Tibial artery (tissue), 4 donors: ENCODE data around the gene ABHD12B.
"Not testable (repeated sequence)": the region's sequence is repeated elsewhere in the genome, so short reads cannot be mapped to it uniquely, and the experiment has no call there.

Source experiments
- DNase-seq, 2 donors: peaks; one replicate each; pipeline ENCODE4 v3.0.0-alpha.2; 2019
- H3K27ac ChIP-seq, 2 donors: fragments of 200-600 bp; sonication (generic) in 1 of 2; 1 replicate in 1 of 2; 2 replicates in 1 of 2; pipeline ENCODE4 v1.5.1; 2018 to 2019; ENCODE audit warnings: mild to moderate bottlenecking in 1 of 2
- H3K27me3 ChIP-seq, 2 donors: fragments of 200-600 bp; sonication (generic) in 1 of 2; one replicate each; pipeline versions ENCODE4 v1.5.1 to v1.6.0; 2016 to 2019
- H3K36me3 ChIP-seq, 3 donors: fragments of 200-600 bp; sonication (generic) in 2 of 3; one replicate each; pipeline ENCODE4 v1.5.1; 2016 to 2019; ENCODE audit warnings: mild to moderate bottlenecking in 2 of 3
- H3K4me1 ChIP-seq, 4 donors: fragments of 200-600 bp; sonication (generic) in 2 of 4; 1 replicate in 3 of 4; 2 replicates in 1 of 4; pipeline ENCODE4 v1.5.1; 2016 to 2019
- H3K4me3 ChIP-seq, 2 donors: fragments of 200-600 bp; sonication (generic) in 1 of 2; 1 replicate in 1 of 2; 2 replicates in 1 of 2; pipeline ENCODE4 v1.5.1; 2018 to 2019; ENCODE audit warnings: mild to moderate bottlenecking in 2 of 2
- H3K9me3 ChIP-seq, 3 donors: fragments of 200-600 bp; sonication (generic) in 1 of 3; one replicate each; pipeline ENCODE4 v1.5.1; 2016 to 2019
- intact Hi-C: fragments of 100-400 bp; cut with DNase I; formaldehyde crosslinking; loops from one replicate; pipeline ENCODE4 v1.15.0; 2023; ENCODE audit warnings: low total_unique reads
- TF ChIP-seq, protein P1 (sequence below), 2 experiments: fragments of 200-600 bp in 1 of 2; fragments of 450-650 bp in 1 of 2; IDR thresholded peaks; one replicate each; pipeline ENCODE4 v1.5.1; 2017 to 2019; ENCODE audit warnings: antibody characterized with exemption in 2 of 2, mild to moderate bottlenecking in 1 of 2, moderate library complexity in 1 of 2

ABHD12B gene

DNA sequence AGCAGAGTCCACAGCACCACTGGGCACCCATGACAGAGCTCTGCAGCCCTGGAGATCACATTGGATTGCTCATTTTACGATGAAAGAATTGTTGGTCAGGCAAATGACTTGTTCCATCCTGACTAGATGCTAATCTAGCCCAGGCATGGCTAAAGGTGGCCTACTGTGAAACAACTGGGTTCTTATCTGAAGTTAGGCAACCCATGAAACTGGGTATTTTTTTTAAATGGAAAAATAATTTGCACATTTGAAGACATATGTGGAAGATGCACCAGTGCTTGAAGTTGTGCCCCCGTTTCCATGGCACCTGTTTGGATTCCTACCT lies 64.1 kb downstream of the ABHD12B start:
- intact Hi-C loops: no loop called here
- Histone ChIP-seq H3K9me3 (no peaks in the 10 kb centered on the region), H3K4me1 (no peaks in the 10 kb centered on the region), H3K4me3 (no peak overlapping the region), H3K36me3 (peaks cover 11 to 46% (median 30%) of the 10 kb centered on the region in 3 donors), H3K27ac (no peak overlapping the region), H3K27me3 (no peaks in the 10 kb centered on the region)
- no peak for DNase-seq
- TF ChIP-seq, protein P1, sequence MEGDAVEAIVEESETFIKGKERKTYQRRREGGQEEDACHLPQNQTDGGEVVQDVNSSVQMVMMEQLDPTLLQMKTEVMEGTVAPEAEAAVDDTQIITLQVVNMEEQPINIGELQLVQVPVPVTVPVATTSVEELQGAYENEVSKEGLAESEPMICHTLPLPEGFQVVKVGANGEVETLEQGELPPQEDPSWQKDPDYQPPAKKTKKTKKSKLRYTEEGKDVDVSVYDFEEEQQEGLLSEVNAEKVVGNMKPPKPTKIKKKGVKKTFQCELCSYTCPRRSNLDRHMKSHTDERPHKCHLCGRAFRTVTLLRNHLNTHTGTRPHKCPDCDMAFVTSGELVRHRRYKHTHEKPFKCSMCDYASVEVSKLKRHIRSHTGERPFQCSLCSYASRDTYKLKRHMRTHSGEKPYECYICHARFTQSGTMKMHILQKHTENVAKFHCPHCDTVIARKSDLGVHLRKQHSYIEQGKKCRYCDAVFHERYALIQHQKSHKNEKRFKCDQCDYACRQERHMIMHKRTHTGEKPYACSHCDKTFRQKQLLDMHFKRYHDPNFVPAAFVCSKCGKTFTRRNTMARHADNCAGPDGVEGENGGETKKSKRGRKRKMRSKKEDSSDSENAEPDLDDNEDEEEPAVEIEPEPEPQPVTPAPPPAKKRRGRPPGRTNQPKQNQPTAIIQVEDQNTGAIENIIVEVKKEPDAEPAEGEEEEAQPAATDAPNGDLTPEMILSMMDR (IDR thresholded peaks at IDR 0.05): no peak

DNA sequence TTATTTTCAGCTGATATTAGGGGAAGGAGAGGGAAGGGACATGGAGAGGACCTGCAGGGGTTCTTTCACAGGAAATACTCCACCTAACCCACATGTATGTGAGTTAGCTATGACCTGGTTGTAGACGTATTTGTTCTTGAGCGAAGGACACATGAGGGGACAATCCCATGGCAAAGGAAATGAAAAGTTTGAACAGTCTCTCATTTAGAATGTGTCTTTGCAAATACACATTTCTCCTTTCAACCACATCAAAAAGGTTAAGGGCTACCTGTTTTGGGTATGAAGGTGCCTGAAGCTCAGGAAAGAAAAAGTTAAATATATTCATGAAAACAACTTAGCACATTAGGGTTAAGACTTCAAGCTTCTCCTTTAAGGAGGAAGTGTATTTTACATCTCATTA lies 65.0 kb downstream of the ABHD12B start:
- H3K27ac ChIP-seq: no peak overlapping the region
- no peak overlapping the region for H3K4me3 ChIP-seq
- no peaks in the 10 kb centered on the region for H3K27me3 ChIP-seq
- TF ChIP-seq, protein P1 (IDR thresholded peaks at IDR 0.05): no peak
- intact Hi-C loops: no loop called here
- H3K36me3 ChIP-seq: peaks cover 5 to 38% (median 23%) of the 10 kb centered on the region in 3 donors
- DNase-seq: no peak
- no peaks in the 10 kb centered on the region for H3K4me1 ChIP-seq
- H3K9me3 ChIP-seq: no peaks in the 10 kb centered on the region

DNA sequence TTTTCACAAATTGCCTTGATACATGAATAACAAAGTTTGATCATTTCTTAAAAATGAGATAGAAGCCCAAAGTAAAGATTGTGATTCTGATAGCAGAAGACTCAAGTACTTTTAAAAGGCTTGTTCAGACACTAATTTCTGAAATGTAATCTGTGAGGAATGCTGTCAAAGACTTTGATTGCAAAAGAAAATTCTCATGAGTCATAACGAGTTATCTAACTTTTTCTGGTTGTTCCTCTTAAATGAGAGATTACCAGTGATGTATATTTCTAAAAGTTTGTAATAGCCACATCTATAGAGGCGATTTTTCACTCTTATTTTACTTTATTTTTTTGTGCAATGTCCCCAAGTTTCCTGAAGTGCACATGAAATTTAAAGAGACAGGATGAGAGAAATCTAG lies 65.5 kb downstream of the ABHD12B start:
- DNase-seq: no peak
- Histone ChIP-seq H3K27me3 (no peaks in the 10 kb centered on the region), H3K27ac (no peak overlapping the region), H3K4me3 (no peak overlapping the region), H3K4me1 (no peaks in the 10 kb centered on the region), H3K9me3 (no peaks in the 10 kb centered on the region), H3K36me3 (peaks cover 5 to 34% (median 23%) of the 10 kb centered on the region in 3 donors)
- TF ChIP-seq, protein P1 (IDR thresholded peaks at IDR 0.05): no peak
- intact Hi-C loops: no loop called here

DNA sequence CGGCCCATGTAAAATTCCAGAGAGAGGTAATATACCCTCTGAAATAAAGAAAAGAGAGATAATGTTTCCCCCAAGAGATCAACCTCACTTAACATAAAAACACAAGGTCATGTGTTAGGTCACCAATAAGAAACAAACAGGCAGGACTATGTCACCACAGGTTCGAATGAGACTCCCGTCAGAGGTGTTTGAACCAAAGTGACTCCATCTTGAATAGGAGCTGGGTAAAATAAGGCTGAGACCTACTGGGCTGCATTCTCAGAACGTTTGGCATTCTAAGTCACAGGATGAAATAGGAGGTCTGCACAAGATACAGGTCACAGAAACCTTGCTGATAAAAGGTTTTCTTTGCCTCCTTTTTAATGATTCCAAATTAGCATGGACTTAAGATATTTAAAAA lies 65.9 kb downstream of the ABHD12B start:
- Histone ChIP-seq H3K27me3 (no peaks in the 10 kb centered on the region), H3K27ac (no peak overlapping the region), H3K4me1 (no peaks in the 10 kb centered on the region), H3K36me3 (peaks cover 3 to 29% (median 21%) of the 10 kb centered on the region in 3 donors), H3K4me3 (no peak overlapping the region), H3K9me3 (no peaks in the 10 kb centered on the region)
- intact Hi-C loops: no loop called here
- DNase-seq: no peak
- TF ChIP-seq, protein P1 (IDR thresholded peaks at IDR 0.05): no peak

DNA sequence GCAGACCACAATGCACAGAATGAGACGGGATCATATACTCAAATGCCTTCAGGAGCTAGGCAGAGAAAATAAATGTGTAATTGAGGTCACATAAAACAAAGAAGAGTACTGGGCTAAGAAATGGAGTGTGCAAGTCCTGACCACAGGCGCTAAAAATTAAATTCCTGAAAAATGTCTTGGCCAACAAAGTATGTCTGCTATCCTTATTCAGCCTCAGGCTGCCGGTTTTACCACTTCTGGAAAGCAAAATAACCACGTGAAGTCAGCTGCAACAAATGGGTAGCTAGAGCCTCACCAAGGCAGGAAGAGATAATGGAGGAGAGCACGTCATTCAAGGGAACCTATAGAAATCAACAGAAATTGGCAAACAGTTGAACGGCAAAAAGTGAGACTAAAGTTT lies 69.3 kb downstream of the ABHD12B start:
- H3K27ac ChIP-seq: no peak overlapping the region
- intact Hi-C loops: no loop called here
- TF ChIP-seq, protein P1 (IDR thresholded peaks at IDR 0.05): no peak
- no peak overlapping the region for H3K4me3 ChIP-seq
- peaks cover 0 to 5% (median under 1%) of the 10 kb centered on the region in 3 donors for H3K36me3 ChIP-seq
- no peaks in the 10 kb centered on the region for H3K27me3 ChIP-seq
- H3K9me3 ChIP-seq: no peaks in the 10 kb centered on the region
- DNase-seq: no peak
- H3K4me1 ChIP-seq: peaks cover 0 to 10% (median 9%) of the 10 kb centered on the region in 4 donors

DNA sequence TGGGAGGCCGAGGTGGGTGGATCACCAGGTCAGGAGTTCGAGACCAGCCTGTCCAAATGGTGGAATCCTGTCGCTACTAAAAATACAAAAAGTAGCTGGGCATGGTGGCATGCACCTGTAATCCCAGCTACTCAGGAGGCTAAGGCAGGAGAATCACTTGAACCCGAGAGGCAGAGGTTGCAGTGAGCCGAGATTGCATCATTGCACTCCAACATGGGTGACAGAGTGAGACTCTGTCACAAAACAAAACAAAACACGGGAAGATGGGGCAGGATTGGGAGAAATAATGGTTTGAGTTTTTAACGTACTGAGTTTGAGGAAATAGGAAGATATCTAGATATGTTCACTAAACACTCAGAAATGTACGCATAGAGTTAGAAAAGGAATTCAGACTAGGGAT lies 69.8 kb downstream of the ABHD12B start:
- H3K36me3 ChIP-seq, H3K27ac ChIP-seq, H3K27me3 ChIP-seq, H3K4me1 ChIP-seq, DNase-seq, intact Hi-C loops, H3K9me3 ChIP-seq, H3K4me3 ChIP-seq: not testable (repeated sequence)
